Ishikawa (cell line): ENCODE results near the gene RPL28.

Source experiments
- CEBPB ChIP-seq: IDR thresholded peaks from 2 replicates; pipeline ENCODE4 v1.6.1; 2012
- CREB1 ChIP-seq: IDR thresholded peaks from 2 replicates; pipeline ENCODE4 v1.6.1; 2012; ENCODE audit warnings: low read depth
- EGR1 ChIP-seq: IDR thresholded peaks from 2 replicates; pipeline ENCODE4 v1.6.1; 2012
- EP300 ChIP-seq: IDR thresholded peaks from 2 replicates; pipeline ENCODE4 v1.6.1; 2012; ENCODE audit warnings: borderline replicate concordance
- FOXM1 ChIP-seq: IDR thresholded peaks from 2 replicates; pipeline ENCODE4 v1.6.1; 2012; ENCODE audit warnings: low read depth, borderline replicate concordance
- MAX ChIP-seq: IDR thresholded peaks from 2 replicates; pipeline ENCODE4 v1.6.1; 2012
- NFIC ChIP-seq: IDR thresholded peaks from 2 replicates; pipeline ENCODE4 v1.6.1; 2012
- RAD21 ChIP-seq: IDR thresholded peaks from 2 replicates; pipeline ENCODE4 v1.6.1; 2012; ENCODE audit warnings: low read depth
- REST ChIP-seq: IDR thresholded peaks from 2 replicates; pipeline ENCODE4 v1.6.1; 2012; ENCODE audit warnings: low read depth, mild to moderate bottlenecking
- TAF1 ChIP-seq: IDR thresholded peaks from 2 replicates; pipeline ENCODE4 v1.6.1; 2012; ENCODE audit warnings: low read depth, mild to moderate bottlenecking
- TCF12 ChIP-seq: IDR thresholded peaks from 2 replicates; pipeline ENCODE4 v1.6.1; 2012; ENCODE audit warnings: low read depth
- TEAD4 ChIP-seq: IDR thresholded peaks from 2 replicates; pipeline ENCODE4 v1.6.1; 2012
- YY1 ChIP-seq: IDR thresholded peaks from 2 replicates; pipeline ENCODE4 v1.6.1; 2012; ENCODE audit warnings: low read depth
- ZBTB7A ChIP-seq: IDR thresholded peaks from 2 replicates; pipeline ENCODE4 v1.6.1; 2012; ENCODE audit warnings: low read depth
- TF ChIP-seq, protein P1 (sequence below): IDR thresholded peaks from 2 replicates; pipeline ENCODE4 v1.6.1; 2012

RPL28 gene

GRCh38 chr19:55446060-55446459 is 60.3 kb downstream of the RPL28 start:
- TF ChIP-seq TEAD4: no peak
- no peak for TF ChIP-seq REST
- TF ChIP-seq CEBPB: no peak
- no peak for TF ChIP-seq MAX
- no peak for TF ChIP-seq CREB1
- no peak for TF ChIP-seq TCF12
- no peak for TF ChIP-seq FOXM1
- no peak for TF ChIP-seq ZBTB7A
- no peak for TF ChIP-seq RAD21
- TF ChIP-seq NFIC: no peak
- no peak for TF ChIP-seq EGR1
- TF ChIP-seq TAF1: no peak
- TF ChIP-seq YY1: no peak
- TF ChIP-seq, protein P1, sequence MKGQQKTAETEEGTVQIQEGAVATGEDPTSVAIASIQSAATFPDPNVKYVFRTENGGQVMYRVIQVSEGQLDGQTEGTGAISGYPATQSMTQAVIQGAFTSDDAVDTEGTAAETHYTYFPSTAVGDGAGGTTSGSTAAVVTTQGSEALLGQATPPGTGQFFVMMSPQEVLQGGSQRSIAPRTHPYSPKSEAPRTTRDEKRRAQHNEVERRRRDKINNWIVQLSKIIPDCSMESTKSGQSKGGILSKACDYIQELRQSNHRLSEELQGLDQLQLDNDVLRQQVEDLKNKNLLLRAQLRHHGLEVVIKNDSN: no peak
- TF ChIP-seq EP300: no peak

GRCh38 chr19:55447421-55448174 is 61.9 kb downstream of the RPL28 start:
- TF ChIP-seq EP300 (peak; percentile 45; the same call in 1 of the 2 replicates), MAX (peak; percentile 83), NFIC (peak; percentile 95), YY1 (0 out of 2 replicates have a peak, but pooled peaks have one; percentile 17), FOXM1 (no peak), TEAD4 (peak; percentile 52; the same call in 1 of the 2 replicates), TCF12 (peak; percentile 33; the same call in 1 of the 2 replicates), EGR1 (no peak), CEBPB (peak; percentile 38; the same call in 1 of the 2 replicates)
- TF ChIP-seq, protein P1: peak; percentile 64

DNA sequence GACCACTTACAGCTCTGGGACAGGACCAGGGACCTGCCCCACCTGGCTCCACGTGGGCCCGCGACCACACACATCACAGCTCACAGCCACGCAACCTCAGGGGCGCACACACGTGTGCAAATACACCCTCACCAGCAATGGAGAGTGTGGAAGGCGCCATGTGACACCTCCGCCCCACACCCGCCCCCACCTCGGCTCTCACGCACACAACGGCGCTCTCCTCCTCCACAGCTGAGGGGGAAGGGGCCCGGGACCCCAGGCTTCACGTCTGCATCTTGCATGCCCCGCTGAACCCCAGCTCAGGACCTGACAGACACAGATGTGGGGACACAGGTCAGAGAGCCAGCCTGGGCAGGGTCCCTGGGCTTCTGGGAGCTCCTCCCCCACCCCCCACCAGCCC is 63.7 kb downstream of the RPL28 start:
- TF ChIP-seq EP300 (no peak), REST (no peak)

- TF ChIP-seq REST (no peak), NFIC (no peak)
Measured at GRCh38 chr19:55451163-55451964, 65.6 kb downstream of the RPL28 start.
